Gastroesophageal sphincter (tissue), 4 donors: ENCODE measurements around the gene NUDT17. TPM values are rescaled to one million over a fixed set of nuclear protein-coding genes. Genes with fewer than 3 reads are reported as not detected.

Source experiments
- ATAC-seq: fragments of 150-250 bp; one replicate; pipeline ENCODE4 v1.9.1; 2016; ENCODE audit warnings: mild to moderate bottlenecking, moderate library complexity
- H3K27ac ChIP-seq, 4 donors: fragments of 200-600 bp; sonication (generic) in 3 of 4; 1 replicate in 3 of 4; 2 replicates in 1 of 4; pipeline ENCODE4 v1.5.1; 2016 to 2019
- H3K27me3 ChIP-seq: fragments of 200-600 bp; sonication (generic); one replicate; pipeline ENCODE4 v1.5.1; 2019
- H3K36me3 ChIP-seq, 2 donors: fragments of 200-600 bp; sonication (generic); one replicate each; pipeline ENCODE4 v1.5.1; 2019; ENCODE audit warnings: control low read depth in 1 of 2
- H3K4me1 ChIP-seq, 3 donors: fragments of 200-600 bp; sonication (generic); 1 replicate in 2 of 3; 2 replicates in 1 of 3; pipeline ENCODE4 v1.5.1; 2016 to 2019; ENCODE audit warnings: control low read depth in 2 of 3
- H3K4me3 ChIP-seq, 2 donors: fragments of 200-600 bp; sonication (generic); one replicate each; pipeline ENCODE4 v1.5.1; 2019; ENCODE audit warnings: mild to moderate bottlenecking in 1 of 2, moderate library complexity in 1 of 2
- H3K9me3 ChIP-seq, 3 donors: fragments of 200-600 bp; sonication (generic); one replicate each; pipeline ENCODE4 v1.5.1; 2017 to 2019; ENCODE audit warnings: control low read depth in 2 of 3
- CTCF ChIP-seq, 4 experiments: fragments of 200-600 bp in 2 of 4; fragments of 450-650 bp in 2 of 4; sonication (generic) in 1 of 4; IDR thresholded peaks; one replicate each; pipeline ENCODE4 v1.5.1; 2017 to 2019; ENCODE audit warnings: antibody characterized with exemption in 4 of 4, mild to moderate bottlenecking in 2 of 4, moderate library complexity in 2 of 4
- EP300 ChIP-seq: sonication (generic); formaldehyde crosslinking; IDR thresholded peaks from one replicate; pipeline ENCODE4 v1.6.1; 2017; ENCODE audit warnings: antibody characterized with exemption, mild to moderate bottlenecking
- POLR2A ChIP-seq, 2 donors: fragments of 450-650 bp; IDR thresholded peaks; one replicate each; pipeline ENCODE4 v1.6.1; 2017; ENCODE audit warnings: antibody characterized with exemption in 2 of 2, mild to moderate bottlenecking in 2 of 2, moderate library complexity in 1 of 2
- POLR2AphosphoS5 ChIP-seq: sonication (generic); formaldehyde crosslinking; IDR thresholded peaks from one replicate; pipeline ENCODE4 v1.6.1; 2017; ENCODE audit warnings: antibody characterized with exemption
- WGBS, 2 donors: methylation state at CpG; one replicate each; pipeline ENCODE4 v1.1.5; 2018; ENCODE audit warnings: low coverage in 1 of 2; 5-methylcytosine and 5-hydroxymethylcytosine counted together
- total RNA-seq, 4 donors: library from RNA; depleted of rRNA; stranded (reverse); fragments of >200 nt; gene quantifications; one replicate each; pipeline ENCODE4 v1.1.0, GENCODE V29; 2016

NUDT17 gene
- total RNA-seq, 4 donors from 2014 or later = 0.40 to 3.5 (median 2.2) TPM

GRCh38 chr1:145868232-145868631 lies 22.8 kb downstream of the NUDT17 start:
- Histone ChIP-seq H3K9me3 (no peaks in the 10 kb centered on the region), H3K4me1 (peaks cover 0 to 58% (median 3%) of the 10 kb centered on the region in 3 donors), H3K27ac (no peak overlapping the region), H3K4me3 (no peak overlapping the region), H3K36me3 (peaks cover 0 to 33% of the 10 kb centered on the region in 2 donors), H3K27me3 (no peaks in the 10 kb centered on the region)
- ATAC-seq = no peak
- TF ChIP-seq POLR2A (IDR thresholded peaks at IDR 0.05) = no peak
- TF ChIP-seq CTCF (IDR thresholded peaks at IDR 0.05) = no peak
- WGBS, 2 donors = 61 to 83% methylated on average over 3 to 4 of the region's 4 CpGs

- peak overlapping the region; percentile 40 to 62 for H3K4me3 ChIP-seq
- peak in 1 of 2 donors; percentile 8 for TF ChIP-seq POLR2A (IDR thresholded peaks at IDR 0.05)
- no peak for TF ChIP-seq CTCF (IDR thresholded peaks at IDR 0.05)
- H3K36me3 ChIP-seq = peaks cover 0 to 9% of the 10 kb centered on the region in 2 donors
- H3K4me1 ChIP-seq = peaks cover 0 to 55% (median 3%) of the 10 kb centered on the region in 3 donors
- peak overlapping the region; percentile 30 to 92 (median 86) for H3K27ac ChIP-seq
- no peaks in the 10 kb centered on the region for H3K9me3 ChIP-seq
- H3K27me3 ChIP-seq = no peaks in the 10 kb centered on the region
- peak; percentile 92 for ATAC-seq
- 6 to 15% methylated on average over 28 to 33 of the region's 47 CpGs for WGBS, 2 donors
Observed at GRCh38 chr1:145871994-145872924, 26.8 kb downstream of the NUDT17 start.

- Histone ChIP-seq H3K27me3 (no peaks in the 10 kb centered on the region), H3K27ac (no peak overlapping the region)
- WGBS, 2 donors = 83 to 91% methylated on average over 1 to 9 of the region's 12 CpGs
Observed at GRCh38 chr1:145874646-145875045, 29.2 kb downstream of the NUDT17 start.

GRCh38 chr1:145877923-145878486 lies 32.6 kb downstream of the NUDT17 start:
- Histone ChIP-seq H3K36me3 (no peaks in the 10 kb centered on the region), H3K27me3 (no peaks in the 10 kb centered on the region), H3K4me3 (no peak overlapping the region), H3K9me3 (no peaks in the 10 kb centered on the region), H3K27ac (no peak overlapping the region), H3K4me1 (peaks cover 0 to 4% (median 0%) of the 10 kb centered on the region in 3 donors)
- TF ChIP-seq CTCF (IDR thresholded peaks at IDR 0.05) (no peak), POLR2AphosphoS5 (no peak), POLR2A (IDR thresholded peaks at IDR 0.05) (no peak), EP300 (no peak)
- no peak for ATAC-seq
- WGBS, 2 donors = 82% methylated on average over 5 of the region's 7 CpGs; no CpG with 5 or more reads in 1 of the 2 donors

More at GRCh38 chr1:145874646-145875045, 29.2 kb downstream of the NUDT17 start:
- no peak for ATAC-seq
- Histone ChIP-seq H3K4me1 (peaks cover 0 to 36% (median 3%) of the 10 kb centered on the region in 3 donors), H3K36me3 (no peaks in the 10 kb centered on the region), H3K4me3 (no peak overlapping the region), H3K9me3 (no peaks in the 10 kb centered on the region)
- TF ChIP-seq CTCF (IDR thresholded peaks at IDR 0.05) = no peak

- Histone ChIP-seq H3K9me3 (no peaks in the 10 kb centered on the region), H3K4me3 (no peak overlapping the region), H3K27ac (no peak overlapping the region), H3K36me3 (no peaks in the 10 kb centered on the region), H3K27me3 (no peaks in the 10 kb centered on the region), H3K4me1 (no peaks in the 10 kb centered on the region)
- no peak for TF ChIP-seq CTCF (IDR thresholded peaks at IDR 0.05)
- no peak for TF ChIP-seq POLR2AphosphoS5
- TF ChIP-seq EP300 = no peak
- TF ChIP-seq POLR2A (IDR thresholded peaks at IDR 0.05) = no peak
- WGBS, 2 donors = 73 to 89% methylated on average over 2 of the region's 2 CpGs
- ATAC-seq = no peak
Observed at GRCh38 chr1:145878724-145879123, 33.3 kb downstream of the NUDT17 start.
